ENCODE data around the gene TBC1D22B. TPM values are rescaled to one million over a fixed set of nuclear protein-coding genes. Genes with fewer than 3 reads are reported as not detected.

Gene TBC1D22B
- total and polyA plus RNA-seq, 2 of the 13 experiments (the other 11 are each of a cell fraction or from before 2014, with no cell fraction given): 9.7 to 12.9 TPM

DNA sequence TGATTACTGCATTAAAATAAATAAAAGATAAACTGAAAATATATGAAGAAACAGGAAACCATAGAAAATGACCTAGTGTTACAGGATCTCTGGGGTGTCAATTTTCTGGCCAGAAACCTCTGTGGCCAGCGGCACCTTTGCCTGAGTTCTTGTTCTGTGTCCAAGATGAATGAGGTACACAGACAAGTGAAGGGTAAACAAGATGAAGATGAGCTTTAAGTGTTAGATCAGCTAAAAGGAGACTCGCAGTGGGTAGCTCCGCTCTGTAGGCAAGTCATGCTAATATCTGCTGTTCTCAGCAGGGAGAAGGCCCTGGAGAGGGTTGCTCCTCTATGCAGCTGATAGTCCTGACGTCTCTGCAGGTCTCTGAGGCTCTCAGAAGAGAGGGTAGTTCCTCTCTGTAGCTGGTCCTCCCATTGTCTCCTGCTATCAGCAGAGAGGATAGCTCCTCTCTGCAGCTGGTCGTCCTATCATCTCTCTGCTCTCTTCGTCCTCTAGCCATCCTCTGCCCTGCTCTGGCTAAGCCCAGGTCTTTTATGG lies 35.9 kb upstream of the TBC1D22B start (continued):
- TF ChIP-seq, protein P1, sequence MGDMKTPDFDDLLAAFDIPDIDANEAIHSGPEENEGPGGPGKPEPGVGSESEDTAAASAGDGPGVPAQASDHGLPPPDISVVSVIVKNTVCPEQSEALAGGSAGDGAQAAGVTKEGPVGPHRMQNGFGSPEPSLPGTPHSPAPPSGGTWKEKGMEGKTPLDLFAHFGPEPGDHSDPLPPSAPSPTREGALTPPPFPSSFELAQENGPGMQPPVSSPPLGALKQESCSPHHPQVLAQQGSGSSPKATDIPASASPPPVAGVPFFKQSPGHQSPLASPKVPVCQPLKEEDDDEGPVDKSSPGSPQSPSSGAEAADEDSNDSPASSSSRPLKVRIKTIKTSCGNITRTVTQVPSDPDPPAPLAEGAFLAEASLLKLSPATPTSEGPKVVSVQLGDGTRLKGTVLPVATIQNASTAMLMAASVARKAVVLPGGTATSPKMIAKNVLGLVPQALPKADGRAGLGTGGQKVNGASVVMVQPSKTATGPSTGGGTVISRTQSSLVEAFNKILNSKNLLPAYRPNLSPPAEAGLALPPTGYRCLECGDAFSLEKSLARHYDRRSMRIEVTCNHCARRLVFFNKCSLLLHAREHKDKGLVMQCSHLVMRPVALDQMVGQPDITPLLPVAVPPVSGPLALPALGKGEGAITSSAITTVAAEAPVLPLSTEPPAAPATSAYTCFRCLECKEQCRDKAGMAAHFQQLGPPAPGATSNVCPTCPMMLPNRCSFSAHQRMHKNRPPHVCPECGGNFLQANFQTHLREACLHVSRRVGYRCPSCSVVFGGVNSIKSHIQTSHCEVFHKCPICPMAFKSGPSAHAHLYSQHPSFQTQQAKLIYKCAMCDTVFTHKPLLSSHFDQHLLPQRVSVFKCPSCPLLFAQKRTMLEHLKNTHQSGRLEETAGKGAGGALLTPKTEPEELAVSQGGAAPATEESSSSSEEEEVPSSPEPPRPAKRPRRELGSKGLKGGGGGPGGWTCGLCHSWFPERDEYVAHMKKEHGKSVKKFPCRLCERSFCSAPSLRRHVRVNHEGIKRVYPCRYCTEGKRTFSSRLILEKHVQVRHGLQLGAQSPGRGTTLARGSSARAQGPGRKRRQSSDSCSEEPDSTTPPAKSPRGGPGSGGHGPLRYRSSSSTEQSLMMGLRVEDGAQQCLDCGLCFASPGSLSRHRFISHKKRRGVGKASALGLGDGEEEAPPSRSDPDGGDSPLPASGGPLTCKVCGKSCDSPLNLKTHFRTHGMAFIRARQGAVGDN (CRISPR knock-in tag; IDR thresholded peaks at IDR 0.05): no peak
- TF ChIP-seq SMAD3 (CRISPR knock-in tag; IDR thresholded peaks at IDR 0.05): no peak
- no peak for TF ChIP-seq DMAP1 (CRISPR knock-in tag; IDR thresholded peaks at IDR 0.05)
- no peak for TF ChIP-seq U2AF2 (IDR thresholded peaks at IDR 0.05; ENCODE audit: low read depth, low read length)
- TF ChIP-seq ZNF10 (CRISPR knock-in tag; IDR thresholded peaks at IDR 0.05; ENCODE audit: borderline replicate concordance, low read depth): no peak
- TF ChIP-seq TOE1 (CRISPR knock-in tag; IDR thresholded peaks at IDR 0.05): no peak
- TF ChIP-seq MEF2D (CRISPR knock-in tag; IDR thresholded peaks at IDR 0.05): no peak
- TF ChIP-seq, protein P2, sequence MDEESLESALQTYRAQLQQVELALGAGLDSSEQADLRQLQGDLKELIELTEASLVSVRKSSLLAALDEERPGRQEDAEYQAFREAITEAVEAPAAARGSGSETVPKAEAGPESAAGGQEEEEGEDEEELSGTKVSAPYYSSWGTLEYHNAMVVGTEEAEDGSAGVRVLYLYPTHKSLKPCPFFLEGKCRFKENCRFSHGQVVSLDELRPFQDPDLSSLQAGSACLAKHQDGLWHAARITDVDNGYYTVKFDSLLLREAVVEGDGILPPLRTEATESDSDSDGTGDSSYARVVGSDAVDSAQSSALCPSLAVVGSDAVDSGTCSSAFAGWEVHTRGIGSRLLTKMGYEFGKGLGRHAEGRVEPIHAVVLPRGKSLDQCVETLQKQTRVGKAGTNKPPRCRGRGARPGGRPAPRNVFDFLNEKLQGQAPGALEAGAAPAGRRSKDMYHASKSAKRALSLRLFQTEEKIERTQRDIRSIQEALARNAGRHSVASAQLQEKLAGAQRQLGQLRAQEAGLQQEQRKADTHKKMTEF (CRISPR knock-in tag; IDR thresholded peaks at IDR 0.05): no peak
- no peak; the same call in 1 of the 2 replicates for TF ChIP-seq ZNF607 (CRISPR knock-in tag; IDR thresholded peaks at IDR 0.05; ENCODE audit: borderline replicate concordance)
- TF ChIP-seq ZSCAN25 (CRISPR knock-in tag; IDR thresholded peaks at IDR 0.05): peak; percentile 41; the same call in 1 of the 2 replicates
- TF ChIP-seq, protein P3, sequence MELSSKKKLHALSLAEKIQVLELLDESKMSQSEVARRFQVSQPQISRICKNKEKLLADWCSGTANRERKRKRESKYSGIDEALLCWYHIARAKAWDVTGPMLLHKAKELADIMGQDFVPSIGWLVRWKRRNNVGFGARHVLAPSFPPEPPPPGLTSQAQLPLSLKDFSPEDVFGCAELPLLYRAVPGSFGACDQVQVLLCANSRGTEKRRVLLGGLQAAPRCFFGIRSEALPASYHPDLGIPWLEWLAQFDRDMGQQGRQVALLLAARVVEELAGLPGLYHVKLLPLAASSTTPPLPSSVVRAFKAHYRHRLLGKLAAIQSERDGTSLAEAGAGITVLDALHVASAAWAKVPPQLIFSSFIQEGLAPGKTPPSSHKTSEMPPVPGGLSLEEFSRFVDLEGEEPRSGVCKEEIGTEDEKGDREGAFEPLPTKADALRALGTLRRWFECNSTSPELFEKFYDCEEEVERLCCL (CRISPR knock-in tag; IDR thresholded peaks at IDR 0.05; ENCODE audit: borderline replicate concordance): no peak
- no peak for TF ChIP-seq ZFP36L2 (CRISPR knock-in tag; IDR thresholded peaks at IDR 0.05)
- no peak for TF ChIP-seq NFE2L2 (IDR thresholded peaks at IDR 0.05; ENCODE audit: low read length)
- TF ChIP-seq, protein P4, sequence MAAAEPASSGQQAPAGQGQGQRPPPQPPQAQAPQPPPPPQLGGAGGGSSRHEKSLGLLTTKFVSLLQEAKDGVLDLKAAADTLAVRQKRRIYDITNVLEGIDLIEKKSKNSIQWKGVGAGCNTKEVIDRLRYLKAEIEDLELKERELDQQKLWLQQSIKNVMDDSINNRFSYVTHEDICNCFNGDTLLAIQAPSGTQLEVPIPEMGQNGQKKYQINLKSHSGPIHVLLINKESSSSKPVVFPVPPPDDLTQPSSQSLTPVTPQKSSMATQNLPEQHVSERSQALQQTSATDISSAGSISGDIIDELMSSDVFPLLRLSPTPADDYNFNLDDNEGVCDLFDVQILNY (CRISPR knock-in tag; conservative IDR thresholded peaks at IDR 0.05): no peak
- TF ChIP-seq, protein P5, sequence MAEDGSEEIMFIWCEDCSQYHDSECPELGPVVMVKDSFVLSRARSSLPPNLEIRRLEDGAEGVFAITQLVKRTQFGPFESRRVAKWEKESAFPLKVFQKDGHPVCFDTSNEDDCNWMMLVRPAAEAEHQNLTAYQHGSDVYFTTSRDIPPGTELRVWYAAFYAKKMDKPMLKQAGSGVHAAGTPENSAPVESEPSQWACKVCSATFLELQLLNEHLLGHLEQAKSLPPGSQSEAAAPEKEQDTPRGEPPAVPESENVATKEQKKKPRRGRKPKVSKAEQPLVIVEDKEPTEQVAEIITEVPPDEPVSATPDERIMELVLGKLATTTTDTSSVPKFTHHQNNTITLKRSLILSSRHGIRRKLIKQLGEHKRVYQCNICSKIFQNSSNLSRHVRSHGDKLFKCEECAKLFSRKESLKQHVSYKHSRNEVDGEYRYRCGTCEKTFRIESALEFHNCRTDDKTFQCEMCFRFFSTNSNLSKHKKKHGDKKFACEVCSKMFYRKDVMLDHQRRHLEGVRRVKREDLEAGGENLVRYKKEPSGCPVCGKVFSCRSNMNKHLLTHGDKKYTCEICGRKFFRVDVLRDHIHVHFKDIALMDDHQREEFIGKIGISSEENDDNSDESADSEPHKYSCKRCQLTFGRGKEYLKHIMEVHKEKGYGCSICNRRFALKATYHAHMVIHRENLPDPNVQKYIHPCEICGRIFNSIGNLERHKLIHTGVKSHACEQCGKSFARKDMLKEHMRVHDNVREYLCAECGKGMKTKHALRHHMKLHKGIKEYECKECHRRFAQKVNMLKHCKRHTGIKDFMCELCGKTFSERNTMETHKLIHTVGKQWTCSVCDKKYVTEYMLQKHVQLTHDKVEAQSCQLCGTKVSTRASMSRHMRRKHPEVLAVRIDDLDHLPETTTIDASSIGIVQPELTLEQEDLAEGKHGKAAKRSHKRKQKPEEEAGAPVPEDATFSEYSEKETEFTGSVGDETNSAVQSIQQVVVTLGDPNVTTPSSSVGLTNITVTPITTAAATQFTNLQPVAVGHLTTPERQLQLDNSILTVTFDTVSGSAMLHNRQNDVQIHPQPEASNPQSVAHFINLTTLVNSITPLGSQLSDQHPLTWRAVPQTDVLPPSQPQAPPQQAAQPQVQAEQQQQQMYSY (CRISPR knock-in tag; IDR thresholded peaks at IDR 0.05): no peak
- TF ChIP-seq KAT8 (CRISPR knock-in tag; IDR thresholded peaks at IDR 0.05): no peak; the same call in 1 of the 2 replicates
- 0 out of 2 replicates have a peak, but pooled peaks have one; percentile 43 for TF ChIP-seq ZSCAN31 (CRISPR knock-in tag; IDR thresholded peaks at IDR 0.05; ENCODE audit: low read depth)
- TF ChIP-seq MED1 (CRISPR knock-in tag; IDR thresholded peaks at IDR 0.05): no peak
- TF ChIP-seq CCDC6 (CRISPR knock-in tag; IDR thresholded peaks at IDR 0.05): no peak
- no peak for TF ChIP-seq ZKSCAN1 (IDR thresholded peaks at IDR 0.05; ENCODE audit: low read length)

Data from HepG2 (cell line).